Hindlimb muscle (tissue), 1 donor: Measurements from ENCODE around the gene PRICKLE2. TPM values are rescaled to one million over a fixed set of nuclear protein-coding genes. Genes with fewer than 3 reads are reported as not detected.
A peak's percentile ranks its signal among the peaks of the same experiment; 100 is the strongest.

Experiments
- DNase-seq: peaks from one replicate; pipeline ENCODE4 v3.0.0-alpha.2; 2013
- polyA plus RNA-seq: library from polyadenylated mRNA; unstranded; fragments of 120-200 nt; gene quantifications from one replicate; pipeline ENCODE4 v1.2.1, GENCODE V29; 2013; ENCODE audit not compliant: insufficient read length

Gene PRICKLE2
- polyA plus RNA-seq, 1 donor, result 11.0 TPM

GRCh38 chr3:64070704-64071103 is 154.6 kb downstream of the PRICKLE2 start:
- DNase-seq, result no peak

GRCh38 chr3:64067506-64068346 is 157.5 kb downstream of the PRICKLE2 start:
- peak; percentile 16 for DNase-seq

GRCh38 chr3:64064804-64065203 is 160.5 kb downstream of the PRICKLE2 start:
- no peak for DNase-seq

- no peak for DNase-seq
Observed at GRCh38 chr3:64063983-64064438, 161.3 kb downstream of the PRICKLE2 start.

- DNase-seq, result no peak
Observed at GRCh38 chr3:64063207-64063982, 161.9 kb downstream of the PRICKLE2 start.

GRCh38 chr3:64061628-64062027 is 163.6 kb downstream of the PRICKLE2 start:
- DNase-seq, result no peak

- no peak for DNase-seq
Observed at GRCh38 chr3:64059484-64060175, 165.6 kb downstream of the PRICKLE2 start.

GRCh38 chr3:64058566-64058965 is 166.7 kb downstream of the PRICKLE2 start:
- DNase-seq, result no peak

- no peak for DNase-seq
Observed at GRCh38 chr3:64057231-64057630, 168.0 kb downstream of the PRICKLE2 start.

GRCh38 chr3:64056606-64057180 is 168.6 kb downstream of the PRICKLE2 start:
- DNase-seq, result no peak

- DNase-seq, result no peak
Observed at GRCh38 chr3:64055076-64055475, 170.2 kb downstream of the PRICKLE2 start.

- no peak for DNase-seq
Observed at GRCh38 chr3:64054488-64054887, 170.8 kb downstream of the PRICKLE2 start.

GRCh38 chr3:64053581-64053980 is 171.7 kb downstream of the PRICKLE2 start:
- no peak for DNase-seq

- DNase-seq, result no peak
Observed at GRCh38 chr3:64053117-64053516, 172.1 kb downstream of the PRICKLE2 start.

GRCh38 chr3:64049832-64050231 is 175.4 kb downstream of the PRICKLE2 start:
- DNase-seq, result no peak

- DNase-seq, result no peak
Observed at GRCh38 chr3:64049136-64049535, 176.1 kb downstream of the PRICKLE2 start.

GRCh38 chr3:64048631-64049061 is 176.6 kb downstream of the PRICKLE2 start:
- DNase-seq, result no peak

- DNase-seq, result no peak
Observed at GRCh38 chr3:64047787-64048186, 177.5 kb downstream of the PRICKLE2 start.

GRCh38 chr3:64046996-64047594 is 178.2 kb downstream of the PRICKLE2 start:
- no peak for DNase-seq

GRCh38 chr3:64046592-64046991 is 178.7 kb downstream of the PRICKLE2 start:
- no peak for DNase-seq

GRCh38 chr3:64042952-64043351 is 182.3 kb downstream of the PRICKLE2 start:
- DNase-seq, result no peak
